SU-DHL-6 (cell line): ENCODE measurements around the gene BMX.

Source experiments
- H2AFZ ChIP-seq: fragments of 200-600 bp; sonication (generic); 2 replicates; pipeline ENCODE4 v1.6.1; 2014; ENCODE audit warnings: low read depth, mild to moderate bottlenecking, moderate library complexity, mixed read lengths, antibody characterized with exemption, low read length; ENCODE audit not compliant: severe bottlenecking
- H3F3A ChIP-seq: fragments of 200-600 bp; shearing (Covaris generic); 2 replicates; pipeline ENCODE4 v1.6.0; 2016; ENCODE audit warnings: antibody characterized with exemption, mild to moderate bottlenecking; ENCODE audit not compliant: insufficient read depth
- H3K27ac ChIP-seq: fragments of 200-600 bp; sonication (generic); 2 replicates; pipeline ENCODE4 v1.5.1; 2016; ENCODE audit warnings: low read depth, mild to moderate bottlenecking, low read length, moderate library complexity, mixed read lengths
- H3K27me3 ChIP-seq: fragments of 200-600 bp; sonication (generic), shearing (Covaris generic); 2 replicates; pipeline ENCODE4 v1.6.0; 2014; ENCODE audit warnings: mild to moderate bottlenecking, low read length
- H3K36me3 ChIP-seq: fragments of 200-600 bp; sonication (generic); 2 replicates; pipeline ENCODE4 v1.6.1; 2014; ENCODE audit warnings: mild to moderate bottlenecking, low read length, mixed read lengths
- H3K4me2 ChIP-seq: fragments of 300-600, 200-600 bp; shearing (Covaris generic), sonication (generic); 2 replicates; pipeline ENCODE4 v1.6.0; 2014; ENCODE audit warnings: low read length, low read depth, mild to moderate bottlenecking; ENCODE audit not compliant: poor library complexity, severe bottlenecking
- H3K4me3 ChIP-seq: fragments of 200-600 bp; sonication (generic); 2 replicates; pipeline ENCODE4 v1.5.1; 2014; ENCODE audit warnings: antibody characterized with exemption, low read length, mild to moderate bottlenecking, mixed read lengths; ENCODE audit not compliant: insufficient read depth, poor library complexity, severe bottlenecking
- H3K79me2 ChIP-seq: fragments of 200-600 bp; sonication (generic); 2 replicates; pipeline ENCODE4 v1.6.1; 2014; ENCODE audit warnings: mild to moderate bottlenecking, low read length, moderate library complexity; ENCODE audit not compliant: insufficient read depth
- H3K9ac ChIP-seq: fragments of 200-600 bp; sonication (generic); 2 replicates; pipeline ENCODE4 v1.7.0; 2014; ENCODE audit warnings: mild to moderate bottlenecking, low read length
- H3K9me2 ChIP-seq: fragments of 200-600 bp; sonication (generic); replicated peaks from 2 replicates; pipeline ENCODE4 v1.6.1; 2014; ENCODE audit warnings: low read length; ENCODE audit not compliant: insufficient read depth
- H3K9me3 ChIP-seq: fragments of 200-600 bp; sonication (generic); 2 replicates; pipeline ENCODE4 v1.6.1; 2014; ENCODE audit warnings: low read length, mixed read lengths; ENCODE audit not compliant: insufficient read depth
- H4K20me1 ChIP-seq: fragments of 200-600 bp; sonication (generic); 2 replicates; pipeline ENCODE4 v1.6.1; 2014; ENCODE audit warnings: low read depth, mild to moderate bottlenecking, antibody characterized with exemption, low read length, moderate library complexity, mixed read lengths
- EZH2phosphoT487 ChIP-seq: fragments of 200-600 bp; sonication (generic), shearing (Covaris generic); conservative IDR thresholded peaks from 2 replicates; pipeline ENCODE4 v1.6.1; 2018; ENCODE audit warnings: mild to moderate bottlenecking, antibody characterized with exemption, low read length, moderate library complexity, mixed read lengths
- TF ChIP-seq, protein P1 (sequence below): fragments of 200-600 bp; sonication (generic); IDR thresholded peaks from one replicate; pipeline ENCODE4 v1.5.1; 2017; ENCODE audit warnings: antibody characterized with exemption, mild to moderate bottlenecking, low read length, moderate library complexity; ENCODE audit not compliant: insufficient read depth, poor library complexity, severe bottlenecking

BMX gene

DNA sequence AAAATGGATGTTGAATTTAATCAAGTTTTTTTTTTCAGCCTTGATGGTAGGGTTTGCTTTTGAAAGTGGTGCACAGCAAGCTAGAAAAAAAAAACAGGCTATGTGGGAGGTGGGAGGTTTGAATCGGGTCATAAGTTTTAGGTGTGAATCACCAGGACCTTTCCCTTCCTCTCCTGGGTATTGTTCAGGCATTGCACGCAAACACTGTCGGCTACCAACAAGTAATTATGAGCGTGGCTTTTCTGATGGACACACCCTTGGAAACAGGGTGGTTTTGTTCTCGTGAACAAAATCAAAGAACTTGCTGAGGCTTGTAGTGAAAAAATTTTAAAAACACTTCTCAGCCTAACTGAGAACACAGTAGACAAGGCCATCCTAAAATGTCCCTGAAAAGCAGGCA is 25.6 kb upstream of the BMX start:
- H3K36me3 ChIP-seq: no peaks in the 10 kb centered on the region
- H2AFZ ChIP-seq: no peak overlapping the region
- H3K9me3 ChIP-seq: no peaks in the 10 kb centered on the region
- no peaks in the 10 kb centered on the region for H4K20me1 ChIP-seq
- H3K9me2 ChIP-seq: no peaks in the 10 kb centered on the region
- H3K79me2 ChIP-seq: no peaks in the 10 kb centered on the region
- no peak overlapping the region for H3K4me3 ChIP-seq
- no peak overlapping the region for H3K4me2 ChIP-seq
- no peak overlapping the region for H3K9ac ChIP-seq
- H3K27ac ChIP-seq: no peak overlapping the region
- H3F3A ChIP-seq: no peaks in the 10 kb centered on the region
- TF ChIP-seq, protein P1, sequence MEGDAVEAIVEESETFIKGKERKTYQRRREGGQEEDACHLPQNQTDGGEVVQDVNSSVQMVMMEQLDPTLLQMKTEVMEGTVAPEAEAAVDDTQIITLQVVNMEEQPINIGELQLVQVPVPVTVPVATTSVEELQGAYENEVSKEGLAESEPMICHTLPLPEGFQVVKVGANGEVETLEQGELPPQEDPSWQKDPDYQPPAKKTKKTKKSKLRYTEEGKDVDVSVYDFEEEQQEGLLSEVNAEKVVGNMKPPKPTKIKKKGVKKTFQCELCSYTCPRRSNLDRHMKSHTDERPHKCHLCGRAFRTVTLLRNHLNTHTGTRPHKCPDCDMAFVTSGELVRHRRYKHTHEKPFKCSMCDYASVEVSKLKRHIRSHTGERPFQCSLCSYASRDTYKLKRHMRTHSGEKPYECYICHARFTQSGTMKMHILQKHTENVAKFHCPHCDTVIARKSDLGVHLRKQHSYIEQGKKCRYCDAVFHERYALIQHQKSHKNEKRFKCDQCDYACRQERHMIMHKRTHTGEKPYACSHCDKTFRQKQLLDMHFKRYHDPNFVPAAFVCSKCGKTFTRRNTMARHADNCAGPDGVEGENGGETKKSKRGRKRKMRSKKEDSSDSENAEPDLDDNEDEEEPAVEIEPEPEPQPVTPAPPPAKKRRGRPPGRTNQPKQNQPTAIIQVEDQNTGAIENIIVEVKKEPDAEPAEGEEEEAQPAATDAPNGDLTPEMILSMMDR: no peak
- TF ChIP-seq EZH2phosphoT487: no peak
- no peaks in the 10 kb centered on the region for H3K27me3 ChIP-seq

- no peak overlapping the region for H3K9ac ChIP-seq
- no peaks in the 10 kb centered on the region for H3K9me2 ChIP-seq
- no peak for TF ChIP-seq EZH2phosphoT487
- TF ChIP-seq, protein P1: no peak
- no peaks in the 10 kb centered on the region for H3K27me3 ChIP-seq
- no peak overlapping the region for H3K4me3 ChIP-seq
- H4K20me1 ChIP-seq: no peaks in the 10 kb centered on the region
- H3K36me3 ChIP-seq: no peaks in the 10 kb centered on the region
- H3K4me2 ChIP-seq: no peak overlapping the region
- no peaks in the 10 kb centered on the region for H3K79me2 ChIP-seq
- no peaks in the 10 kb centered on the region for H3F3A ChIP-seq
- H3K9me3 ChIP-seq: no peaks in the 10 kb centered on the region
- no peak overlapping the region for H2AFZ ChIP-seq
- no peak overlapping the region for H3K27ac ChIP-seq
Observed at GRCh38 chrX:15475486-15475885, 25.1 kb upstream of the BMX start.

DNA sequence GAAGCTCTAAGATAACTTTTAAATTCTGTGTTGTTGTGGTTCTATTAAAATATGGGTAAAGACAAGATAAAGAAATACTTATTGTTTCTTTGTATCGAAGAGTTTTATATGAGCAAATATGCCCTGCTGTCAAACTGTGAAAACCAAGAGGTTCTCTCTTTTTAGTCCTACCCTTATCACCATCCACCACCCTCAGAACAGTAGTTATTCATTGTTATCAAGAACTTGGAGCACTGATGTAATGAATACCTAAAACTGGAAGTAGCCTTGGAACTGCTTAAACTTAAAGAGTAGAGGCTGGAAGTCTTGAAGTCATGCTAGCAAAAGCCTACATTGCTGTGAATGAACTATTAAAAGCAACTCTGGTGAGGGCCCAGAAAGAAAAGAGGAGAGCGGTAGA is 16.7 kb upstream of the BMX start:
- no peaks in the 10 kb centered on the region for H3K9me2 ChIP-seq
- H3K4me3 ChIP-seq: no peak overlapping the region
- no peak overlapping the region for H3K9ac ChIP-seq
- H2AFZ ChIP-seq: no peak overlapping the region
- no peaks in the 10 kb centered on the region for H3K27me3 ChIP-seq
- no peaks in the 10 kb centered on the region for H3F3A ChIP-seq
- TF ChIP-seq EZH2phosphoT487: no peak
- TF ChIP-seq, protein P1: no peak
- H3K4me2 ChIP-seq: no peak overlapping the region
- no peaks in the 10 kb centered on the region for H4K20me1 ChIP-seq
- H3K27ac ChIP-seq: no peak overlapping the region
- H3K9me3 ChIP-seq: no peaks in the 10 kb centered on the region
- no peaks in the 10 kb centered on the region for H3K36me3 ChIP-seq
- no peaks in the 10 kb centered on the region for H3K79me2 ChIP-seq

DNA sequence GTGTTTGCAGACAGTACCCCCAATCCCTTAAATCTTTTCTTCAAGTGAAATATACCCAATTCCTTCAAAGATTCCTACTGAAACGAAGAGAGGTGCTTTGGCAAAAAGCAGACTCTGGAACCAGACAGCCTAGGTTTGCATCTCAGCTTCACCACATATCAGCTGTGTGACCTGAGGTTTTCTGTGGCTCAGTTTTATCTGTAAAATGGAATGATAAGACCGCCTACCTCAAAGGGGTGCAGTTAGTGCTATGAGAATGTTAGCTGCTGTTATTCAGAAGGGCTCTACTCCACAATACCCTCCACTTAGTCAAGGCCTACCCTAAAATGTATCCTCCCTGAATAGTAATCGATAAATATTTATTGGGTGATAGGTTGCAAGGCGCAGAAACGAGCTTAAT is 8.1 kb upstream of the BMX start:
- no peaks in the 10 kb centered on the region for H3K9me3 ChIP-seq
- no peak for TF ChIP-seq EZH2phosphoT487
- TF ChIP-seq, protein P1: no peak
- H3K9ac ChIP-seq: peak overlapping the region; percentile 55
- no peaks in the 10 kb centered on the region for H3K27me3 ChIP-seq
- H2AFZ ChIP-seq: peak overlapping the region; percentile 91
- peak overlapping the region; percentile 59 for H3K4me3 ChIP-seq
- H3K9me2 ChIP-seq: no peaks in the 10 kb centered on the region
- H3K36me3 ChIP-seq: no peaks in the 10 kb centered on the region
- H3F3A ChIP-seq: no peaks in the 10 kb centered on the region
- H3K79me2 ChIP-seq: no peaks in the 10 kb centered on the region
- H3K27ac ChIP-seq: no peak overlapping the region
- no peaks in the 10 kb centered on the region for H4K20me1 ChIP-seq
- H3K4me2 ChIP-seq: peak overlapping the region; percentile 81
